ENCODE measurements around the gene PRDM11.
"Not testable (repeated sequence)": the region's sequence is repeated elsewhere in the genome, so short reads cannot be mapped to it uniquely, and the experiment has no call there.

PRDM11 gene

GRCh38 chr11:45237711-45238315 is 91.4 kb downstream of the PRDM11 start:
- DNase-seq = no peak

DNA sequence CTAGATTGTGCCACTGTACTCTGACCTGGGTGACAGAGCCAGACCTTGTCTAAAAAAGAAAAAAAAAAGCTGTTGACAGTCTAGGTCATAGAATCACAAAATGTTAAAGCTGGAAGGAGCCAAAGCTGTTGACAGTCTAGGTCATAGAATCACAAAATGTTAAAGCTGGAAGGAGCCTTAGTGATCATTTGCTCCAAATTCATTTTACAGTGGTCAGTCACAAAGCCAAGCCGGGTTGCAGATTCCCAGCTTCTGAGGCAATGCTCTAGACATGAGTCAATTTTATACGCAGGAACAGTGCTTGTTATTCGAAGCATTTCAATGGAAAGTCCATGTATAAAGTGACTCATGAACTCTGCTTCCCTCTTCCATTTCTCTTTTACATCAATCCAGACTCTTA is 92.3 kb downstream of the PRDM11 start:
- no peak for DNase-seq

DNA sequence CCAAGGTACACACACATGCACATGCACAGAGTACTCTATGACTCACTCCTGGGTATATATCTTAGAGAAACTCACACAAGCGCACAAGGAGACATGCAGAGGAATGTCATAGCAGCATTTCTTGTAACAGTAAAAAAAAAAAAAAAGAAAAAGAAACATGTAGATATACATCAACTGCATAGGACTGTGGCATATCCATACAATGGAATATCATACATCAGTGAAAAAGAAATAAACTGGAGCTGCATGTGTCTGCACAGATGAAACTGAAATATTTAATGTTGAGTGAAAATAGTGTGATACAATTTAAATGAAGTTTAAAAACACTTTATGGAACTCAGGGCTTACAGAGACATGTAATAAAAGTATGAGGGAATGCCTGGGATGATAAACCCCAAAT is 93.3 kb downstream of the PRDM11 start:
- DNase-seq = no peak

GRCh38 chr11:45243967-45244366 is 97.5 kb downstream of the PRDM11 start:
- no peak for DNase-seq

GRCh38 chr11:45245218-45246045 is 99.0 kb downstream of the PRDM11 start:
- DNase-seq = no peak

GRCh38 chr11:45246241-45246640 is 99.8 kb downstream of the PRDM11 start:
- DNase-seq = no peak

DNA sequence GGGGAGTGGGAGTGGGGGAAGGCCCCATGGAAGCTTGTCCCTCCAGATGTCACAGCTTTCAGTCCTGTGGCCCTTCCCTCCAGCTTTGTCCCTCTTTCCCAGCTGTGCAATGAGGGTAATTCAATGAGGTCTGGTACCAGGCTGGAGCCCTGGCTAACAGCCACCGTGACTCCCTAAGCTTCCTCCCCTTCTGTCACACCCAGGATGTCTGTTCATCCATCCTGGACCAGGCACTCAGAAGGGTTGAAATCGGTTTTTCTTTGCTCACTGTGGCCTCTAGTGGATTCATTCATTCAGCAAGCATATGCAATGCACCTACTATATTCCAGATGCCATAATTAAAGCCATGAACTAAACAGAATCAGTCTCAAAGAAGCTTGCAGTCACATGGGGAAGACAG is 101.0 kb downstream of the PRDM11 start:
- DNase-seq = no peak

DNA sequence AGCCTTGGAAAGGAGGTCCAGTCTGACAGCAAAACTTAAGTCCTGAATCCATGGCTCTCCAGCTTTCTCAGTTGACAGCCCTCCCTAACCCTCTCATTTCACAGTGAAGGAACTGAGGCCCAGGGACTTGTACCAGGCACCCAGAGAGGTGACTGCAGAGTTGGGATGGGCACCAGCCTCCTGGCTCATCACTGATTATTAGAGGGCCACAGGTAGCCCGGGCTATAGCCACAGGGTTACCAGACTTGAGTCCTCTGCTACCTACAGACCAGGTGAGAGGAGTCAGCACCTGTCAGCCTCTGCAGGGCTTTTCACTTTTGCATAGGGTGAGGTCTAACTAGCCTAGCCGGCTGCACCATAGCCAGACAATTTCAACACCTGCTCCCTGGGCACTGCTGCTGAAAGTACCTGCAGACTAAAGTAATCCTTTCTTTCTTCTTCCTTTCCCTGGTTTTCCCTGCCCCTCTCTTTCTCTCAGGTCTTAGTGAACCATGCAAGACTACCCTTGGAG is 102.1 kb downstream of the PRDM11 start:
- no peak for DNase-seq

GRCh38 chr11:45249372-45249771 is 102.9 kb downstream of the PRDM11 start:
- not testable (repeated sequence) for DNase-seq

GRCh38 chr11:45250035-45250718 is 103.7 kb downstream of the PRDM11 start:
- no peak for DNase-seq

GRCh38 chr11:45252134-45252856 is 105.9 kb downstream of the PRDM11 start:
- DNase-seq = peak; percentile 7

- DNase-seq = no peak
Measured at GRCh38 chr11:45252877-45253276, 106.4 kb downstream of the PRDM11 start.

GRCh38 chr11:45253640-45254039 is 107.2 kb downstream of the PRDM11 start:
- no peak for DNase-seq

- no peak for DNase-seq
Measured at GRCh38 chr11:45254070-45254469, 107.6 kb downstream of the PRDM11 start.

DNA sequence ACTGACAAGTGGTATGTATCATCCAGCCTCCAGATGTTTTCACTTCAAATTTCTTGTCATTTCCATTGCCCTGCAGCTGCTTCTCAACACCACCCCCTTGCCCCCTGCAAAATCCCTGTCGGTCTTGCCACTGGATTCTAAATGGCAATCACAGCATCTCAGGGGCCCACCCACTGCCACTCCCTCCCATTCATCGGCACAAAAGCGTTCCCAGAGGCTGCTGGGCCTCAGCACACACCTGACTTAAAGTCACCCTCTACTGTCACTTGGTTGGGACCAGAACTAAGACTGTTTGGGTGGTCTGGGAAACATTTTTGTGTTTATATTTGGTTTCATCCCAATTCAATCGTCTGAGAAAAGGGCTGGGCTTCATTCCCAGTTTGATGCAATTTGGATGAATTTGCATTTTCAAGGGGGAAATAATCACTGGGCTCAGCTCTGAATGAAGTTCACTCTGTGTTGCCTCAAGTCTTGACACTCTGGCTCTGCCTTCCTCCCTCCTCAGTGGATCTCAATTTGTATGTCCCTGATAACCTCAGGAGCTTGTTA is 112.6 kb downstream of the PRDM11 start:
- no peak for DNase-seq

GRCh38 chr11:45259592-45259991 is 113.2 kb downstream of the PRDM11 start:
- no peak for DNase-seq

GRCh38 chr11:45260071-45260470 is 113.6 kb downstream of the PRDM11 start:
- no peak for DNase-seq

GRCh38 chr11:45262900-45263299 is 116.5 kb downstream of the PRDM11 start:
- no peak for DNase-seq

DNA sequence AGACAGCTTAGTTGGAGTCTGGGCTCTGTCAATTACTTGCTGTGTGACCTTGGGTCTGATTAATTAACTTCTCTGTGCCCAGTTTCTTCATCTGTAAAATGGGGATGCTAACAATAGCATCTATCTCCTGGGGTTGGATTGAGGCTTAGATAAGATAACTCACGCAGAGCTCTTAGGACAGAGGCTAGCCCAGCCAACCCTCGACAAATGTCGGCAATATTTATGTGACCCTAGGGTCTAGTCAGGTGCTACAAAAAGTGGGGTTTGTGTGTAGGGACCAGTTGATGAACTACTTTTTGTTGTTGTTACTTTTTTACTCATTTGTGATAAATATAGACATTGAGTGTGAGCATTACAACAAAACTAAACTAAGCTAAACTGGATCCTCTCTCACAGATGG is 117.3 kb downstream of the PRDM11 start:
- no peak for DNase-seq

- DNase-seq = no peak
Measured at GRCh38 chr11:45264839-45265515, 118.5 kb downstream of the PRDM11 start.

GRCh38 chr11:45265969-45266675 is 119.7 kb downstream of the PRDM11 start:
- no peak for DNase-seq

GRCh38 chr11:45266676-45267020 is 120.2 kb downstream of the PRDM11 start:
- DNase-seq = no peak
